Measurements from ENCODE around the gene SIPA1L3.

- TF ChIP-seq CEBPB (IDR thresholded peaks at IDR 0.05) (no peak), TAF1 (IDR thresholded peaks at IDR 0.05; ENCODE audit: low read depth) (no peak)
- TF ChIP-seq, protein P1, sequence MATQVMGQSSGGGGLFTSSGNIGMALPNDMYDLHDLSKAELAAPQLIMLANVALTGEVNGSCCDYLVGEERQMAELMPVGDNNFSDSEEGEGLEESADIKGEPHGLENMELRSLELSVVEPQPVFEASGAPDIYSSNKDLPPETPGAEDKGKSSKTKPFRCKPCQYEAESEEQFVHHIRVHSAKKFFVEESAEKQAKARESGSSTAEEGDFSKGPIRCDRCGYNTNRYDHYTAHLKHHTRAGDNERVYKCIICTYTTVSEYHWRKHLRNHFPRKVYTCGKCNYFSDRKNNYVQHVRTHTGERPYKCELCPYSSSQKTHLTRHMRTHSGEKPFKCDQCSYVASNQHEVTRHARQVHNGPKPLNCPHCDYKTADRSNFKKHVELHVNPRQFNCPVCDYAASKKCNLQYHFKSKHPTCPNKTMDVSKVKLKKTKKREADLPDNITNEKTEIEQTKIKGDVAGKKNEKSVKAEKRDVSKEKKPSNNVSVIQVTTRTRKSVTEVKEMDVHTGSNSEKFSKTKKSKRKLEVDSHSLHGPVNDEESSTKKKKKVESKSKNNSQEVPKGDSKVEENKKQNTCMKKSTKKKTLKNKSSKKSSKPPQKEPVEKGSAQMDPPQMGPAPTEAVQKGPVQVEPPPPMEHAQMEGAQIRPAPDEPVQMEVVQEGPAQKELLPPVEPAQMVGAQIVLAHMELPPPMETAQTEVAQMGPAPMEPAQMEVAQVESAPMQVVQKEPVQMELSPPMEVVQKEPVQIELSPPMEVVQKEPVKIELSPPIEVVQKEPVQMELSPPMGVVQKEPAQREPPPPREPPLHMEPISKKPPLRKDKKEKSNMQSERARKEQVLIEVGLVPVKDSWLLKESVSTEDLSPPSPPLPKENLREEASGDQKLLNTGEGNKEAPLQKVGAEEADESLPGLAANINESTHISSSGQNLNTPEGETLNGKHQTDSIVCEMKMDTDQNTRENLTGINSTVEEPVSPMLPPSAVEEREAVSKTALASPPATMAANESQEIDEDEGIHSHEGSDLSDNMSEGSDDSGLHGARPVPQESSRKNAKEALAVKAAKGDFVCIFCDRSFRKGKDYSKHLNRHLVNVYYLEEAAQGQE (IDR thresholded peaks at IDR 0.05; ENCODE audit: low read depth) = no peak
Observed at GRCh38 chr19:38044267-38045111, 137.5 kb downstream of the SIPA1L3 start.

Measured in Ishikawa (cell line).